Effector memory CD8-positive, alpha-beta T cell (primary cell): ENCODE data around the gene TEX22.

Experiments
- ATAC-seq: fragments of 150-1000 bp; cut with Tn5 transposase; replicated peaks from 2 replicates; pipeline ENCODE4 v1.10.0; 2021; ENCODE audit warnings: mild to moderate bottlenecking, moderate library complexity
- DNase-seq, 3 experiments: peaks; one replicate each; pipeline ENCODE4 v3.0.0; 2021
- H3K27ac Mint-ChIP-seq, 2 donors: one replicate each; pipeline ENCODE4 v1.8.0; 2022; ENCODE audit warnings: mild to moderate bottlenecking in 2 of 2, mixed read lengths in 2 of 2, moderate library complexity in 2 of 2
- H3K27me3 Mint-ChIP-seq, 2 donors: one replicate each; pipeline ENCODE4 v1.8.0; 2022; ENCODE audit warnings: mixed read lengths in 2 of 2
- H3K36me3 Mint-ChIP-seq: one replicate; pipeline ENCODE4 v1.8.0; 2022; ENCODE audit warnings: mild to moderate bottlenecking, moderate library complexity, mixed read lengths; ENCODE audit not compliant: insufficient read depth
- H3K4me1 Mint-ChIP-seq, 2 donors: one replicate each; pipeline ENCODE4 v1.8.0; 2022; ENCODE audit warnings: low read depth in 2 of 2, mixed read lengths in 2 of 2
- H3K4me3 Mint-ChIP-seq, 2 donors: one replicate each; pipeline ENCODE4 v1.8.0; 2022; ENCODE audit warnings: mild to moderate bottlenecking in 2 of 2, mixed read lengths in 2 of 2, moderate library complexity in 2 of 2
- H3K9me3 Mint-ChIP-seq, 2 donors: one replicate each; pipeline ENCODE4 v1.8.0; 2022; ENCODE audit warnings: mixed read lengths in 2 of 2

TEX22 gene

GRCh38 chr14:105420101-105420973, 22.0 kb downstream of the TEX22 start:
- peak overlapping the region; percentile 86 to 93 for H3K4me3 Mint-ChIP-seq
- H3K36me3 Mint-ChIP-seq = peaks cover 3% of the 10 kb centered on the region
- peak; percentile 11 for ATAC-seq
- H3K9me3 Mint-ChIP-seq = no peaks in the 10 kb centered on the region
- peak overlapping the region; percentile 91 to 93 for H3K27ac Mint-ChIP-seq
- H3K27me3 Mint-ChIP-seq = no peaks in the 10 kb centered on the region
- DNase-seq = no peak
- H3K4me1 Mint-ChIP-seq = peaks cover 28 to 29% of the 10 kb centered on the region in 2 donors

- peak overlapping the region; percentile 86 to 93 for H3K4me3 Mint-ChIP-seq
- H3K27me3 Mint-ChIP-seq = no peaks in the 10 kb centered on the region
- no peak for ATAC-seq
- peaks cover 27 to 36% of the 10 kb centered on the region in 2 donors for H3K4me1 Mint-ChIP-seq
- peaks cover 3% of the 10 kb centered on the region for H3K36me3 Mint-ChIP-seq
- peak overlapping the region; percentile 91 to 93 for H3K27ac Mint-ChIP-seq
- DNase-seq = no peak
- no peaks in the 10 kb centered on the region for H3K9me3 Mint-ChIP-seq
Observed at GRCh38 chr14:105420974-105421674, 22.8 kb downstream of the TEX22 start.

DNA sequence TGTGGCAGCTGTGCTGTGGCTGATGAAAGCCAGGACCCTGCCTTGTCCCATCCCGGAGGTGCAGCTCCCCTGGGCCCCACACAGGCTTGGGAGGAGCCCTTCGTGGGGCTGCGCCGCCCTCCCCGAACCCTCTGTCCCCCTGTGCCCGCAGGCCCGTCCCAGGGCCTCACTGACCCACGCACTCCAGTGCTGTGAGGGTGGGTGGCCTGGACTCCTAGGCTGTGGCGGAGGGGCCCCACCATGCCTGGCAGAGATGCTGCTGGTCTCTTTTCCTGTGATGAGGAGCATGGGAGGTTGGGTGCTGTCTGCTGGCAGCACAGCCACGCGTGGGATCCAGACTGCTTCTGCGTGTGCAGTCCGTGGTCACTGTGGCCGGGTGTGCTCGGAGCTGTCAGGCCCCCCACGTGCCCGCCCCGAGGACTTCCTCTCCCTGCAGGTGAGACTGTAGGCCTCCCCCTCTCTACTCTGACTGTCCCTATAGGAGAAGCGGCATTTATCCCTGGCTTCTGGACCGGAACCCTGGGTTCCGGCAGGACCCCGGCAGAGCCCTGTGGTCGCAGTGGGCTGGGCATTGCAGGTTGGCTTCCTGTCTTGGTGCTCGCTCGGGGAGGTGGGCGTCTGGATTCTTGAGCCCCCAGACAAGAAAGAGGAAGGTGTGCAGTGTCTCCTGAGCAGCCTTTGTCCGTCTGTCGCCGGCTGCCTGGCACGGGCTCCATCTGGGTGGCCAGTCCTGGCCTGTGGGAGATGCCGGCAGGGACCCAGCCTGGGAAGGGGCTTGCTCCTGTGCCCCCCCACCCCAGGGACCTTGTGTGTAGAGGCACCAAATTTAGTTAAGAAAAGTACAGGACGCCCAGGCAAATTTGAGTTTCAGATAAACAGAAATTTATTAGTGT, 23.6 kb downstream of the TEX22 start:
- peak; percentile 36 for ATAC-seq

GRCh38 chr14:105422695-105423487, 24.6 kb downstream of the TEX22 start:
- ATAC-seq = no peak
- Mint-ChIP-seq H3K36me3 (peaks cover 3% of the 10 kb centered on the region), H3K4me1 (peaks cover 36 to 39% of the 10 kb centered on the region in 2 donors), H3K27me3 (no peaks in the 10 kb centered on the region), H3K4me3 (peak overlapping the region in 1 of 2 donors; percentile 93), H3K27ac (peak overlapping the region; percentile 49 to 91), H3K9me3 (no peaks in the 10 kb centered on the region)
- no peak for DNase-seq

More for the DNA sequence above, 23.6 kb downstream of the TEX22 start:
- Mint-ChIP-seq H3K36me3 (peaks cover 3% of the 10 kb centered on the region), H3K4me1 (peaks cover 32 to 36% of the 10 kb centered on the region in 2 donors), H3K27me3 (no peaks in the 10 kb centered on the region), H3K9me3 (no peaks in the 10 kb centered on the region), H3K4me3 (peak overlapping the region; percentile 86 to 93), H3K27ac (peak overlapping the region; percentile 91 to 93)
- no peak for DNase-seq

DNA sequence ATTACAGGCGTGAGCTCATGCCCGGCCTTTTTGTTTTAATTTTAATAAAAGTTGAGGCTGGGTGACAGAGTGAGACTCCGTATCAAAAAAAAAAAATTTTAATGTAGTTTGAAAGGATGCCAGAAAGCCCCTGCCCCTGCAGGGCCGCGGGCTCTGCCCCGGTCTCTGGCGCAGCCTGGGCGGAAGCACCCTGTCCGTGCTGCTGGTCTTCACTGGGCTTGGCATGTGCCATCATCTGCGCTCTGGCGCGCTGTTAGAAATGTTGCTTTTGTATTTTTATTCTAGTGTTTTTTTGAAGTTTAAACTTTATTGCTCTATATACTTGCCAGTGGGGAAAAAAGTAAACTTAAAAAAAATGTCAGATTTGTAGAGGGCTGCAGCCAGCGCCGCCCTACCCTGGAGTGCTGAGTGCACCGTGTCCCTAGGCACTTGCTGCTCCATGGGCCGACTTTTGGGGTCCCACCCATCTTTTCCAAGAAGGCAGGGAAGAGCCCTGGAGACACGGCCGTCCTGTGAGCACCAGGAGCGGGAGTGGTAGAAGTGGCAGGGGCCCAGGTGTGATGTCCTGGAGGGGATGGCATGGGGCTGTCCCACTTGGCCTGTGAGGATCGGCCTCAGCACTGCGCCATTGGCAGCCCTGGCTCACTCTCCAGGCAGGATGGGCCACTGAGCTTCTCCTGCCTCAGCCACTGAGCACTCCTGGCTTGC, 25.3 kb downstream of the TEX22 start:
- Mint-ChIP-seq H3K9me3 (no peaks in the 10 kb centered on the region), H3K27ac (no peak overlapping the region), H3K4me3 (no peak overlapping the region), H3K4me1 (peaks cover 36 to 37% of the 10 kb centered on the region in 2 donors), H3K36me3 (peaks cover 3% of the 10 kb centered on the region), H3K27me3 (no peaks in the 10 kb centered on the region)
- DNase-seq (no peak), ATAC-seq (no peak)

DNA sequence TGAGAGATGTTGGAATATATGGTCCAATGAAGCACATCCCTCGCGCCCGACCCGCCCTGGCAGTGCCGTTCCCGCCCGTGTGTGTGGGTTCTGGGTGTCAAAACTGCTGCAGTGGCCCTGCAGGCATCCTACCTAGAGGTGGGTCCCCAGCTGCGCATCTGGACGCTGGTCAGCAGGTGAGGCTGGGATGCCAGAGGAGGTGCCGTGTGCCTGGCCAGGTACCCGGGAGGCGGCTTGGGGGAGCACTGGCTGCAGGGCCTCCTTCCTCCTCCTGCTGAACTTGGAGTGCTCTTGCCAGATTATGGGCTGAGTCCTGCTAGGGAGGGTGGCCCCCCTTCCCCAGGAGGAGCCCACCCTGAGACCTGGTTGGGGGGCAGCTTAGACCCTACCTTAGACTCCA, 26.5 kb downstream of the TEX22 start:
- Mint-ChIP-seq H3K9me3 (no peaks in the 10 kb centered on the region), H3K4me3 (no peak overlapping the region), H3K4me1 (peaks cover 34 to 36% of the 10 kb centered on the region in 2 donors), H3K36me3 (peaks cover 3% of the 10 kb centered on the region), H3K27me3 (no peaks in the 10 kb centered on the region), H3K27ac (peak overlapping the region in 1 of 2 donors; percentile 53)
- no peak for ATAC-seq
- no peak for DNase-seq

DNA sequence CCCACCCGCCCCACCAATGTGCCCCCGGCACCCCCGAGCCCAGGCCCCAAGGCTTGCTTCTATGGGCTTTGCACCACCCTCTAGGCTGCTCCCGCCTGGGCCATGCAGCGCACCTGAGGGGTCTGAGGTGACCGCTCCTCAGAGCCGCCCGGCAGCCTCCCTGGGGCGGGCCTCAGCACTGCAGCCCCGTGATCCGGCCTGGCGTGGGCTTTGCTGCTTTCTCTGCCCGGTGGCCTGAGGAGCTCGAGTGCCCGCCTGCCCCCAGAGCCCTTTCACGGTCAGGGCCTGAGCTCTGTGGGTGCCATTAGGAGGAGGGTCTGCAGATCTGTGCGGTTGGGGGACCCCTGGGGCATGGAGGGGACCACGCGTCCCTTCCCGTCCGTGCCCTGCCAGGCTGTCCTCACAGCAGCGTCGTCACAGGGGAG, 27.5 kb downstream of the TEX22 start:
- Mint-ChIP-seq H3K4me3 (no peak overlapping the region), H3K36me3 (peaks cover 3% of the 10 kb centered on the region), H3K9me3 (no peaks in the 10 kb centered on the region), H3K27me3 (no peaks in the 10 kb centered on the region), H3K4me1 (peaks cover 32 to 33% of the 10 kb centered on the region in 2 donors), H3K27ac (no peak overlapping the region)
- no peak for DNase-seq
- ATAC-seq = no peak

- Mint-ChIP-seq H3K27ac (no peak overlapping the region), H3K9me3 (no peaks in the 10 kb centered on the region), H3K4me1 (peaks cover 25 to 26% of the 10 kb centered on the region in 2 donors), H3K36me3 (peaks cover 5% of the 10 kb centered on the region), H3K27me3 (no peaks in the 10 kb centered on the region), H3K4me3 (no peak overlapping the region)
- DNase-seq (no peak), ATAC-seq (no peak)
Observed at GRCh38 chr14:105426416-105427130, 28.2 kb downstream of the TEX22 start.

GRCh38 chr14:105427412-105427811, 29.1 kb downstream of the TEX22 start:
- peaks cover 17 to 18% of the 10 kb centered on the region in 2 donors for H3K4me1 Mint-ChIP-seq
- H3K36me3 Mint-ChIP-seq = peaks cover 5% of the 10 kb centered on the region
- DNase-seq (no peak), ATAC-seq (no peak)
- H3K27me3 Mint-ChIP-seq = no peaks in the 10 kb centered on the region
- no peak overlapping the region for H3K4me3 Mint-ChIP-seq
- no peak overlapping the region for H3K27ac Mint-ChIP-seq
- no peaks in the 10 kb centered on the region for H3K9me3 Mint-ChIP-seq

GRCh38 chr14:105427936-105428485, 29.7 kb downstream of the TEX22 start:
- DNase-seq (no peak), ATAC-seq (peak; percentile 19)
- no peaks in the 10 kb centered on the region for H3K9me3 Mint-ChIP-seq
- peak overlapping the region in 1 of 2 donors; percentile 49 for H3K27ac Mint-ChIP-seq
- peaks cover 13 to 14% of the 10 kb centered on the region in 2 donors for H3K4me1 Mint-ChIP-seq
- peaks cover 5% of the 10 kb centered on the region for H3K36me3 Mint-ChIP-seq
- no peaks in the 10 kb centered on the region for H3K27me3 Mint-ChIP-seq
- no peak overlapping the region for H3K4me3 Mint-ChIP-seq

GRCh38 chr14:105430042-105430441, 31.7 kb downstream of the TEX22 start:
- H3K27me3 Mint-ChIP-seq = no peaks in the 10 kb centered on the region
- ATAC-seq (no peak), DNase-seq (no peak)
- H3K9me3 Mint-ChIP-seq = no peaks in the 10 kb centered on the region
- H3K36me3 Mint-ChIP-seq = peaks cover 5% of the 10 kb centered on the region
- no peak overlapping the region for H3K4me3 Mint-ChIP-seq
- H3K4me1 Mint-ChIP-seq = peaks cover 12 to 14% of the 10 kb centered on the region in 2 donors
- H3K27ac Mint-ChIP-seq = no peak overlapping the region
